GM12874 (cell line): ENCODE measurements around the gene KY.

Experiments used
- TF ChIP-seq, protein P1 (sequence below): IDR thresholded peaks from 2 replicates; pipeline ENCODE4 v1.5.1; 2011; ENCODE audit warnings: low read depth, mild to moderate bottlenecking, control low read depth, low read length, moderate library complexity; ENCODE audit not compliant: insufficient read depth

The KY gene, protein sequence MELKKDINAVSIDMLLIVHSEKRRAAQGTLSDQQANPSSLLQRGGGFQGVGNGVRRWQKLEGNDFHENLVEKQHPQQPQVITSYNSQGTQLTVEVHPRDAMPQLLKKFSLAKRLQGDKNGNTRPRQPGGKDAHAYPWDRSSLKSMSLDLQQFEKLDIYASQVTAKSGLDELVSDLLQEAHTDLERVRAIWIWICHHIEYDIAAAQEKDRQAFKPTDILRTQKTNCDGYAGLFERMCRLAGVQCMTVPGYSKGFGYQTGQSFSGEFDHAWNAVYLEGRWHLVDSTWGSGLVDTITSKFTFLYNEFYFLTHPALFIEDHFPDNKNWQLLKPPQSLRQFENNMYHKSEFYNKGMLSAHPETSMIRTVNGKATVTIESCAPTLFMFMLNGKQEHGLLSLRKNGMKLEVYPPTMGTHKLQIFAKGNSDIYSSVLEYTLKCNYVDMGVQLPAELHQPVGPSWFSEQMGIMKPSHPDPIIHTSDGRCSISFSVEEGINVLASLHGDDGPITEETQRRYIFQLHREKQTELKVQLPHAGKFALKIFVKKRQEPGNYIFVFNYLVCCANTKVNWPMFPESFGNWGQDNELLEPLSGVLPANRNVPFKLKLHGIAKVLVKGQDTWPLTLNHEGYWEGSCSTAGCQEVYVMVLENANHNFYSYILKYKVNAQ

DNA sequence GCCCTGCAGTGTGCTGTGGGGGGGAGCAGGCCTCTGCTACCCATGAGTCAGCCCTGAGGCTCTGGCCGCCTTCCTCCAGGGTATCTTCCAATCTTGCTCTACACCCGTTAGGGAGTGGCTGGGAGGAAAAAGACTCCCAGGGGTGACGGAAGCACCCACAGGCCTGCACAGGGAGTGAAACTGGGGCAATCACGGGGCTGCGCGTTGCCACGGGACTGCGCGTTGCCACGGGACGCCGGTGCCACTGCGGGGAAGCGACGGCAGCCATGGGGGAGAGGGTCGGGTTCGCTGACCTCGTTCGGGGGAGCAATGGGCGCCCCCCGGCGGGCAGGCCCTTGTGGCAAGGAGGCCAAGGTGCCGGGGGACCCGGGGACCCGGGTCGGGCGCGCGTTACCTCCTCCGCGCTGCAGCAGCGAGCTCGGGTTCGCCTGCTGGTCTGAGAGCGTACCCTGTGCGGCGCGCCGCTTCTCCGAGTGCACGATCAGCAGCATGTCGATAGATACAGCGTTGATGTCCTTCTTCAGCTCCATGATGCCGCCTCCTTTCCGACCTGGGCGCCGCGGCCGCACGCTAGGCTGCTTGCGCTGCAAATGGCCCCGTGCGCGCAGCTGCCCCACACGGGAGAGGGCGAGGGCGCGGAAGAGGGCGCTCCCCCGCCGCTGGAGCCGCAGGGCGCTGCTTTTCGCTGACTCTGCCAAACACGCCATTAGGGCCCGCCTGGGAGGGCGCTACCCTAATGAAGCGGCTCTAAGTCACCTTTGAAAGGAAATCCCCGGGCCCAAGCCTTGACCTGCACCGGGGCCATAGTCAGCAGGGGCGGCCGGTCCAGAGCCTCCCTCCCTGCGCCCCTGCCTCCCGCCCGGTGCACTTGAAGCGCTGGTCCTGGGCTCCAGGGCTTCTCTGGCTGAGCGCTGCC lies at the start of gene KY:
TSS of gene KY (minus strand) at position 592 of the 916 bp plus-strand sequence. CDS start at position 530, 62 bp downstream.
- TF ChIP-seq, protein P1, sequence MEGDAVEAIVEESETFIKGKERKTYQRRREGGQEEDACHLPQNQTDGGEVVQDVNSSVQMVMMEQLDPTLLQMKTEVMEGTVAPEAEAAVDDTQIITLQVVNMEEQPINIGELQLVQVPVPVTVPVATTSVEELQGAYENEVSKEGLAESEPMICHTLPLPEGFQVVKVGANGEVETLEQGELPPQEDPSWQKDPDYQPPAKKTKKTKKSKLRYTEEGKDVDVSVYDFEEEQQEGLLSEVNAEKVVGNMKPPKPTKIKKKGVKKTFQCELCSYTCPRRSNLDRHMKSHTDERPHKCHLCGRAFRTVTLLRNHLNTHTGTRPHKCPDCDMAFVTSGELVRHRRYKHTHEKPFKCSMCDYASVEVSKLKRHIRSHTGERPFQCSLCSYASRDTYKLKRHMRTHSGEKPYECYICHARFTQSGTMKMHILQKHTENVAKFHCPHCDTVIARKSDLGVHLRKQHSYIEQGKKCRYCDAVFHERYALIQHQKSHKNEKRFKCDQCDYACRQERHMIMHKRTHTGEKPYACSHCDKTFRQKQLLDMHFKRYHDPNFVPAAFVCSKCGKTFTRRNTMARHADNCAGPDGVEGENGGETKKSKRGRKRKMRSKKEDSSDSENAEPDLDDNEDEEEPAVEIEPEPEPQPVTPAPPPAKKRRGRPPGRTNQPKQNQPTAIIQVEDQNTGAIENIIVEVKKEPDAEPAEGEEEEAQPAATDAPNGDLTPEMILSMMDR = no peak

DNA sequence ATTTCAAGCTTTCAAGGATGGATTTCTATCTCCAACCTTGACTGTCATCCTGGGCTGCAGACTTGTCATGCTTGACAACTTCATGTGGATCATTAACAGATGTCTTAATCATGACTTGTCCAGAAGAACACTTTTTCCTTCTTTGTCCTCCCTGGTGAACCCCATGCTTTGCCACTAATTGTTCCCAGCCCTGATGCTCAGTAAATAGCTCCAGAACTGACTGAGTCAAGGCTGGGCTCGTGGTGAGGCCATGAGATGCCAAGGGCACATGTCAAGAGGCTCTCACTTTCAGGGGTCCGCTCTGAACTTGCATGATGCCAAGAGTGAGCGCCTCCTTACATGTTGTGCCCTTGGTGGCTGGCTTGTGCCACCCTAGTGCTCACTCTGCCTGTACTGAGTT lies 48.9 kb upstream of the KY start:
- TF ChIP-seq, protein P1 = no peak

DNA sequence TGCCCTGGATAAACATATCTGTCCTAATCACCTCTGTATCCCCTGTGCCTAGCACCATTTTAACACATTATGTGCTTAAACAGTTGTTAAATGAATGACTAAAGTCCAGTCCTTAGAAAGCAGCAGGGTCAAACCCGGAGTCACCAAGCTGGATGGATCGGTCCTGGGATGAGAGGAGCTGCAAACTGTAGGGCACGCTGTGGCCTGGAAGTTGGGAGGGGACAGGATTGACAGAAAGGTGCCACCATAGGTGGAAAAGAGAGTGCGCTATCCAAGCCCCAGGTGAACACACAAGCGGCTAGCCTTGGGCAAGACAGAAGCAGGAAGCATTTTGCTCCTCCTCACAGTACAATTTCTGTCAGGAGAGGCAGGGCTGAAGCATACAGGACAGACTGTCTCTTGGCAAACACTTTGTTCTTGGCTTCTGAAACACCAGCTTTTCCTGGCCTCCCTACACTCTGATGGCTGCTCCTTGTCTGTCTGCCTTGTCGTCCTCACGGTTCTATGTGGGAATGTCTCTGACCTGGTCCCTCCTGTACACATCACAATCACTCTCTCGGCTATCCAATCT lies 48.4 kb upstream of the KY start:
- TF ChIP-seq, protein P1 = no peak

DNA sequence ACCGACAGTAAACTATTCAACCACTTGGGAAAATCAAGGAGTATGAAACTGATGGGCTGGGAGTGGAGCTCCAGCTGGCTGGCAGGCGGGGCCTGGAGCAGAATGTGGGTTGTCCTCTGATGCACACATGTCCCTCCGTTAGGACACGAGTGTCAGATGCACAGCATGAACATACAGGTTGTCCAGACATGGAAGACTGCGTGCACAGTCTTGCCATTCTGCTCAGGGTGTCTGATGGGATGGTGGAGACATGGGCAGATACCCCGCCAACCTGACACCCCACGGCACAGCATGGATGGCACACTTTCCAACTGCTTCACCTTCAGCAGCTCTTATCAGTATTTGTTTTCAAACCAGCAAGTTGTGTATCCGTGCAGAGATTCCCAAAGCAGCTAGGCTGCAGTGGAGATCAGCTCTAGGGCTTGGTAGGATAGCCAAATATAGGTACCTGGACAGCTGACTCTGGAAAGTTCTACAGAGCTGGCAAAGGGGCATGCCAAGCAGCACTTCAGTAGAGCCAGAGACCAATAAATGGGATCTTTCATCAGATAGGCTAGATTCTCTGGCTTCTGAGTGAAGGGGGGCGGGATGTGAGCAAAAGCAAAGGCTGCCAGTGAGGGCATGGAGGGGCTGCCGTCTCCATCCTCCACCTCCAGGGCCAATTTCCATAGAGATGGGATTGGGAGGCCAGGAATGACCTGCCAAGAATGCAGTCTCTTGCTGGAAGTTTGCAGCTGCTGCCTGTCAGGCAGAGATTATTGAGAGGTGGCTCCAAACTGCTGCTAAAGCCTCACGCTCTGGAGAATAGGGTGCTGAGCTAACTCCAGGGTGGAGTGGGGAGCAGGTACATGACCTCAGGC lies 47.2 kb upstream of the KY start:
- TF ChIP-seq, protein P1 = no peak

DNA sequence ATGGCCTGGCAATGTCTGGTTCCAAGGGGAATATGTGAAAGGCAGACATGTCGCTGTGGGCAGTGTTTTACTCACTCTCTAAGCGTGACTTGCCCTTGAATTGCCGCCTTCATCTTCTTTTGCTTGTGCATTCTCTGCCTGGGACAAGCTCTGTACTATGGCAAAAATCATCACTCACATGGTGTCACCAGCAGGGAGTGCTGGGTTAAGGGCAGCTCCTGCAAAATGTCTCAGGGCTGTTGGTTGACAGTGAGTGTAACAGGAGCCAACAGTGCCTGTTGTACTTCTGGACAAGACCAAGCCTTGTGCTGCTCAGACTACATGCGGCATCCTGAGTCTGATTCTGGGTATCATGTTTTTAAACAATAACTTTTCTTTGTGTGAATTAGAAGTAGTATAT lies 45.3 kb upstream of the KY start:
- TF ChIP-seq, protein P1 = no peak

DNA sequence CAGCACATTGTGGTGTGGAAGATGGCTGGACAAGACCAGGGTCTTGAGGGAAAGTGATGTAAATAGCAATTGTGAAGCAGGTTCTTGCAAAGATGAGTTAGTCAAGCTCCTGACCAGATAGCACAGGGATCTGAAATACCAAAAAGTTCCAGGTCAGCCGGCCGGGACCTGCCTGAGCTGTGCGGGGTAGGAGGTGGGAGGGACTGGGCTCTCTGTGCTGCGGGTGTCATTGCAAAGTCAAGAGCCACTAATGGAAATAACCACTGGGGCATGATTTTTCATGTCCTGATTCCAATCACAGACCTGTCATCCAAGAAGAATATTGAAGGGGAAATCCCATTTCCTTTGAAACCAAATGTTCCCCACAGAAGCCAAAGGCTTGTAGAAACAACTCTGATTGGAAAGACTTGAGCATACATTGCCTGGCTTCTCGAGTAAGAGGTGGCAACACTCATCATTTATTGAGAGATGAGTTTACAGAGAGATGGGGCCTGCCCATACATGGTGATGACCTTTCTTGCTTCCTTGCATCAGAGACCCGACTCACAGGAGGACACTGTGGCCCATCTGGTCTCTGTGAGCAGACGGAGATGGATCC lies 44.2 kb upstream of the KY start:
- TF ChIP-seq, protein P1 = no peak
